Activated B cell treated with CpG ODN at 0.5 μM for 24 hours (primary cell): ENCODE results near the gene PTPRJ. TPM values are rescaled to one million over a fixed set of nuclear protein-coding genes. Genes with fewer than 3 reads are reported as not detected.

Experiments
- ATAC-seq: fragments of 200-7000 bp; cut with Tn5 transposase; one replicate; pipeline ENCODE4 v1.10.0; 2021; ENCODE audit warnings: low read depth, mild to moderate bottlenecking, moderate library complexity
- CTCF ChIA-PET: fragments of 350-600 bp; sonication (Branson Sonifier 250); formaldehyde crosslinking; loops from one replicate; lab custom pipeline; 2021; ENCODE audit warnings: antibody characterized with exemption; lab: Charles Lee
- POLR2A ChIA-PET: fragments of 350-600 bp; sonication (Branson Sonifier 250); formaldehyde crosslinking; loops from one replicate; lab custom pipeline; 2021; ENCODE audit warnings: antibody characterized with exemption; lab: Charles Lee
- DNase-seq: peaks from one replicate; pipeline ENCODE4 v3.0.0; 2022
- H3K27ac Mint-ChIP-seq: one replicate; pipeline ENCODE4 v1.8.0; 2020; ENCODE audit warnings: mixed read lengths
- H3K27me3 Mint-ChIP-seq: one replicate; pipeline ENCODE4 v1.8.0; 2021; ENCODE audit warnings: mixed read lengths
- H3K36me3 Mint-ChIP-seq: one replicate; pipeline ENCODE4 v1.8.0; 2021; ENCODE audit warnings: low read depth, mixed read lengths
- H3K4me1 Mint-ChIP-seq: one replicate; pipeline ENCODE4 v1.8.0; 2021; ENCODE audit warnings: mixed read lengths
- H3K4me3 Mint-ChIP-seq: one replicate; pipeline ENCODE4 v1.8.0; 2020; ENCODE audit warnings: mild to moderate bottlenecking, mixed read lengths
- H3K9me3 Mint-ChIP-seq: one replicate; pipeline ENCODE4 v1.8.0; 2020; ENCODE audit warnings: mixed read lengths
- CTCF ChIP-seq: fragments of 200-600 bp; IDR thresholded peaks from one replicate; pipeline ENCODE4 v1.8.0; 2022; ENCODE audit warnings: antibody characterized with exemption, mild to moderate bottlenecking
- intact Hi-C: fragments of 100-400 bp; cut with micrococcal nuclease; formaldehyde crosslinking; loops from one replicate; pipeline ENCODE4 v1.15.1; 2024
- total RNA-seq: library from RNA; stranded (reverse); gene quantifications from 2 replicates; pipeline ENCODE4 v1.2.3, GENCODE V29; 2022

PTPRJ gene
- total RNA-seq, 1 donor from 2014 or later, result 19.2 TPM

DNA sequence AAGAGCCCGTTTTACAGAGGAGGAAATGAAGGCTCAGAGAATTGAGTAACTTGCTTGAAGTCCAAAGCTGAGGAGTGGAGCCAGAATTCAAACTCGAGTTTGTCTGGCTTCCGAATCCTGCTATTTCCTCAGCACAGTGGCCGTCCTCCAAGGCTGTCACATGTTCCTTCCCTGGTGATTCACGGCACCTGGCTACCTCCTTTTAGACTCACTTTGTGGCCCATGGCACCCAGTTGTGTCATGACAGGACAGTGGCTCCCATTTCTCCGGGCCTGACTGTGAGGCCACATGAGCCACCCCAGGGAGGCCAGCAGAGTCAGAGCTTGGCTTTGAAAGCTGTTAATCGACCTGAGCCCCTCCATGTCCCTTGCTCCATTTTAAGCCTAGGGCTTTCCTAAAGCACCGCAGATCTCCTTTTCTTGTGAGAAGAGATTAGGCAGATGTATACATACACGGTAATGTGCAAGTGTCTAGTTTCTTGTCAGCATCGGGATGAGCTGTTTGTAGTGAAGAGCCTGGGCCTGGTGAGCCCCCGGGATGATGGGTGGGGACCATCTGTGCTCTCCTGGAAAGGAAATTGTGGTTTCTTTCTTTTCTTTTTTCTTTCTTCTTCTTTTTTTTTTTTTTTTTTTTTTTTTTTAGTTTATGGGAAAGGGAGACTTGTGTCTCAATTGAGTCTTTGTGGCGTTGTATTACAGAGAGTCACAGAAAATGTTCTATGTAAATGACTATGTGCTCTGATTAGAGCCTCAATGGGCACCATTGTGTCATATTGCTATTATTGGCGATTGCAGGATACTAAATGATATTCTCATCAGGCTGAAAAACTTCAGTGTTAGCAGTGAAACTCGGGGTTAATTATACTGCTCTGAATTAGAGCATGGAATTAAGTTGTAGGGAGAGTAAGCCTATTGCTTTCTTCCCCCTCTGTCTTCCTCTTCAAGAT, 54.8 kb downstream of the PTPRJ start:
- CTCF ChIA-PET, result no interaction called here
- Mint-ChIP-seq H3K27ac (no peak overlapping the region), H3K9me3 (no peaks in the 10 kb centered on the region), H3K27me3 (no peaks in the 10 kb centered on the region), H3K4me1 (peaks cover 68% of the 10 kb centered on the region), H3K4me3 (no peak overlapping the region), H3K36me3 (peaks cover 4% of the 10 kb centered on the region)
- ATAC-seq (no peak), DNase-seq (no peak)
- TF ChIP-seq CTCF, result no peak
- intact Hi-C loops, result no loop called here
- POLR2A ChIA-PET, result interaction anchor here (0.6 to 0.9 kb wide), 3 partner anchors 17 to 45 kb away, joined by 3 read pairs; no protein-coding TSS in a partner anchor

DNA sequence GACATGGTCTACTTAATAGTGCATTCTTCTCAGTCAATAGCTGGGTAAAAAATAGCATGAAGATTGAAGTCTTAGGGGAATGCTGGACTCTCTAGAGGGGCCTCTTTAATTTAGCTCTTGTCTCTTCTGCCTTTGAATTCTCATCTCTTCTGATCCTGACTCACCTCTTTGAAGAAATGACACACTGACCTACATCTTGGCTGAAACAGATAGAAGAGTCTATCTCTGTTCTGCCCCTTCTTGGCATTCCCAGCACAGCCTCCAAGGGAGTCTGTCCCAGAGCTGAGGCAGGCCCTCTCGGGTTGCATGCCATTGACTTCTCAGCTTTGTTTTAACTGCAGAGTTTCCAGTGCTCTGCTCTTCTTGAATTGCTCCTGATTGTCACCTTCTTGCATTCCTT, 55.7 kb downstream of the PTPRJ start:
- intact Hi-C loops, result no loop called here
- no peak for TF ChIP-seq CTCF
- ChIA-PET POLR2A (interaction anchor here (1.0 kb wide), 1 partner anchor 16 kb away, joined by 6 read pairs; no protein-coding TSS in a partner anchor), CTCF (no interaction called here)
- DNase-seq (no peak), ATAC-seq (no peak)
- no peaks in the 10 kb centered on the region for H3K9me3 Mint-ChIP-seq
- peaks cover 9% of the 10 kb centered on the region for H3K36me3 Mint-ChIP-seq
- no peaks in the 10 kb centered on the region for H3K27me3 Mint-ChIP-seq
- peaks cover 71% of the 10 kb centered on the region for H3K4me1 Mint-ChIP-seq
- no peak overlapping the region for H3K27ac Mint-ChIP-seq
- H3K4me3 Mint-ChIP-seq, result no peak overlapping the region

DNA sequence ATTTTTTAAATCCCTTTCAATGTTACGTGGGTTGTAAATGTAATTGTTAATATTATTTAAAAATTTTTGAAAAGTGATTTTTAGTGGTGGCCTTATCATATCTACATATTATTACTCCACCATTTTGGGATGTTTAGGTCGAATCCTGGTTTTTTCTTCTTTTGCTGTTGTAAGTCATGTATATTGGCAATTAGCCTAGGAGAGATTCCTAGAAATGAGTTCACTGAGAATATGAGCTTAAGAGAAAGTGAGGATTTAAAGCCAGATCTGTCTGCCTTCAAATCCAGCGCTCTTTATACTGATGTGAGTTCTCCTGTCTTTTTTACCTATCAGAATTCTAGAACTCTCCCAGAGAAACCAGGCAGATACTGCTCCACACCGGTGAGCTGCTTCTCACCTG, 56.1 kb downstream of the PTPRJ start:
- Mint-ChIP-seq H3K4me3 (no peak overlapping the region), H3K27me3 (no peaks in the 10 kb centered on the region), H3K27ac (no peak overlapping the region), H3K9me3 (no peaks in the 10 kb centered on the region), H3K36me3 (peaks cover 11% of the 10 kb centered on the region), H3K4me1 (peaks cover 70% of the 10 kb centered on the region)
- ATAC-seq (no peak), DNase-seq (no peak)
- ChIA-PET POLR2A (interaction anchor here (1.0 kb wide), 1 partner anchor 17 kb away, joined by 6 read pairs; no protein-coding TSS in a partner anchor), CTCF (no interaction called here)
- intact Hi-C loops, result no loop called here
- no peak for TF ChIP-seq CTCF

- intact Hi-C loops, result no loop called here
- Mint-ChIP-seq H3K36me3 (peaks cover 11% of the 10 kb centered on the region), H3K9me3 (no peaks in the 10 kb centered on the region), H3K4me1 (peaks cover 65% of the 10 kb centered on the region), H3K4me3 (no peak overlapping the region), H3K27me3 (no peaks in the 10 kb centered on the region), H3K27ac (peak overlapping the region; percentile 38)
- no peak for TF ChIP-seq CTCF
- ATAC-seq (peak; percentile 47), DNase-seq (no peak)
- POLR2A ChIA-PET, result interaction anchor here (0.6 kb wide), 1 partner anchor 13 kb away, joined by 5 read pairs; no protein-coding TSS in a partner anchor
- CTCF ChIA-PET, result no interaction called here
Measured at GRCh38 chr11:48037709-48038468, 57.5 kb downstream of the PTPRJ start.
